Hepatocyte (in vitro differentiated cells): Measurements from ENCODE around the gene GNAO1.

Experiments used
- EZH2 ChIP-seq: fragments of 200-600 bp; sonication (generic); IDR thresholded peaks from 2 replicates; pipeline ENCODE4 v1.6.1; 2016; ENCODE audit warnings: antibody characterized with exemption, mild to moderate bottlenecking, borderline replicate concordance
- TF ChIP-seq, protein P1 (sequence below): fragments of 200-600 bp; sonication (generic); IDR thresholded peaks from 2 replicates; pipeline ENCODE4 v1.5.1; 2016; ENCODE audit warnings: antibody characterized with exemption, mild to moderate bottlenecking; ENCODE audit not compliant: poor library complexity

DNA sequence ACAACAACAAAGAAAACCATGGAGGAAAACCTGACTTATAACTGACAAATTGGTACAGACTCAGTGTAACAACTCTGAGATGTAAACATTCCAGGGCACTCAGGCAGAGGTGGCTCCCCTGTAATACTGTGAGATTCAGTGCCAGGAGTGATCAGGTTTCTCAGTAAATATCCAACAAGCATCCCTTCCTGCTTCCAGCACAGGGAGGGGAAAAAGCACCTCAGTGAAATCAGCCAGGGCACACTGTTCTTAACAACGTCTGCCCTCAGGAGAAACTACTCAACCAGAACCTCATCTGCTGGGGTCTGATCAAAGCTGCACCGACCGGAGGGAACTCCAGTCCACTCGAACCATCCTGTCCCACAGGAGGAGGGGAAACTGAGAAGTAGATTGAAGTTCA is 181.7 kb downstream of the GNAO1 start:
- TF ChIP-seq, protein P1, sequence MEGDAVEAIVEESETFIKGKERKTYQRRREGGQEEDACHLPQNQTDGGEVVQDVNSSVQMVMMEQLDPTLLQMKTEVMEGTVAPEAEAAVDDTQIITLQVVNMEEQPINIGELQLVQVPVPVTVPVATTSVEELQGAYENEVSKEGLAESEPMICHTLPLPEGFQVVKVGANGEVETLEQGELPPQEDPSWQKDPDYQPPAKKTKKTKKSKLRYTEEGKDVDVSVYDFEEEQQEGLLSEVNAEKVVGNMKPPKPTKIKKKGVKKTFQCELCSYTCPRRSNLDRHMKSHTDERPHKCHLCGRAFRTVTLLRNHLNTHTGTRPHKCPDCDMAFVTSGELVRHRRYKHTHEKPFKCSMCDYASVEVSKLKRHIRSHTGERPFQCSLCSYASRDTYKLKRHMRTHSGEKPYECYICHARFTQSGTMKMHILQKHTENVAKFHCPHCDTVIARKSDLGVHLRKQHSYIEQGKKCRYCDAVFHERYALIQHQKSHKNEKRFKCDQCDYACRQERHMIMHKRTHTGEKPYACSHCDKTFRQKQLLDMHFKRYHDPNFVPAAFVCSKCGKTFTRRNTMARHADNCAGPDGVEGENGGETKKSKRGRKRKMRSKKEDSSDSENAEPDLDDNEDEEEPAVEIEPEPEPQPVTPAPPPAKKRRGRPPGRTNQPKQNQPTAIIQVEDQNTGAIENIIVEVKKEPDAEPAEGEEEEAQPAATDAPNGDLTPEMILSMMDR = no peak
- TF ChIP-seq EZH2 = no peak
